SH-SY5Y (cell line): ENCODE data around the gene CDH15.

ENCODE experiments used
- GATA2 ChIP-seq: IDR thresholded peaks from 2 replicates; pipeline ENCODE4 v1.6.1; 2011; ENCODE audit warnings: mild to moderate bottlenecking, low read depth, low read length
- GATA3 ChIP-seq: IDR thresholded peaks from 2 replicates; pipeline ENCODE4 v1.6.1; 2011; ENCODE audit warnings: low read depth, mild to moderate bottlenecking, low read length, moderate library complexity

DNA sequence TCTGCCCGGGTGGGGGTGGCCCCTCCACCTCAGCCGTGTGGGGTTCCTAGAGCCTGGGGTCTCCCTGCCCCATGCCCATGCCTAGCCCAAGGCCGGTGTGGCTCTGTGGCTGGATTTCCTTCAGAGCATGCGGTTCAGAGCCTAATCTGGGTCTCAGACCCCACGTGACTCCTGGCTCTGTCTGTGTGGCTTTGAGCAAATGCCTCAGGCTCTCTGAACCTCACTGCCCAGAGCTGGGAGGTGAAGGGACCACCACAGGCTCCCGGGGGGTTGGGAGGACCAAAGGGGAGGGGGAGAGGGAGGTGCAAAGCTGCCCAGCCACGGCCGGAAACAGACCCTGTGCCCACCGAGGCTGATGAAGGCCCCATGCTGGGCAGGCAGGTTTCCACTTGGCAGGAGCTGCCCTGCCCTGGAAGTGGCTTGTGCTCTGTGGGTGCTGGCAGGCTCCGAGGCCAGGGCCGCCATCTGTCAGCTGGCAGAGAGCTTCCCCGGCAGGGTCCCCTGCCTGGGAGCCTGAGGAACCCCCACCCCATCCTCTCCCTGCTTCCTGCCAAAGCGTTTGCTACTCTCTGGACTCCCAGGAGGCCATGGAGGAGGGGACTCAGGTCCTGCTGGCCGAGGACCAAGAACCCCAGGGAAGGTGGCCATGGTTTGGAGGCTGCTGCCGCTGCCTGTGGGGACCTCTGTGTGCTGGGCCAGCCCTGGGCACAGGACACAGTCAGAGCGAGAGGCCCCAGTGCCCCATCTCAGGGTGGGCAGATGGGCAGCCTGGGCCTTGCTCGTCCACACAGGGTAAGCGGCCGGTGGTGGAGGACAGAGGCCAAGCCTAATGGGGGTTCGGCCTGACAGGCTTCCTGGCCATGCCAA lies 4.0 kb downstream of the CDH15 start:
- TF ChIP-seq GATA2 (no peak), GATA3 (no peak)
